Ovary (tissue), 3 donors: ENCODE data around the gene CCDC121.

Experiments
- EP300 ChIP-seq: sonication (generic); formaldehyde crosslinking; IDR thresholded peaks from one replicate; pipeline ENCODE4 v1.6.1; 2017; ENCODE audit warnings: antibody characterized with exemption
- POLR2A ChIP-seq: fragments of 450-650 bp; IDR thresholded peaks from one replicate; pipeline ENCODE4 v1.6.1; 2017; ENCODE audit warnings: antibody characterized with exemption, mild to moderate bottlenecking, moderate library complexity
- TF ChIP-seq, protein P1 (sequence below), 3 donors: fragments of 450-650 bp in 2 of 3; fragments of 200-600 bp in 1 of 3; IDR thresholded peaks; one replicate each; pipeline versions ENCODE4 v1.5.1 to v1.8.0; 2016 to 2022; ENCODE audit warnings: antibody characterized with exemption in 3 of 3, mild to moderate bottlenecking in 1 of 3
- donor health status: DM: no; HTN: no; CAD: no.

- TF ChIP-seq EP300 (no peak), POLR2A (no peak)
- TF ChIP-seq, protein P1, sequence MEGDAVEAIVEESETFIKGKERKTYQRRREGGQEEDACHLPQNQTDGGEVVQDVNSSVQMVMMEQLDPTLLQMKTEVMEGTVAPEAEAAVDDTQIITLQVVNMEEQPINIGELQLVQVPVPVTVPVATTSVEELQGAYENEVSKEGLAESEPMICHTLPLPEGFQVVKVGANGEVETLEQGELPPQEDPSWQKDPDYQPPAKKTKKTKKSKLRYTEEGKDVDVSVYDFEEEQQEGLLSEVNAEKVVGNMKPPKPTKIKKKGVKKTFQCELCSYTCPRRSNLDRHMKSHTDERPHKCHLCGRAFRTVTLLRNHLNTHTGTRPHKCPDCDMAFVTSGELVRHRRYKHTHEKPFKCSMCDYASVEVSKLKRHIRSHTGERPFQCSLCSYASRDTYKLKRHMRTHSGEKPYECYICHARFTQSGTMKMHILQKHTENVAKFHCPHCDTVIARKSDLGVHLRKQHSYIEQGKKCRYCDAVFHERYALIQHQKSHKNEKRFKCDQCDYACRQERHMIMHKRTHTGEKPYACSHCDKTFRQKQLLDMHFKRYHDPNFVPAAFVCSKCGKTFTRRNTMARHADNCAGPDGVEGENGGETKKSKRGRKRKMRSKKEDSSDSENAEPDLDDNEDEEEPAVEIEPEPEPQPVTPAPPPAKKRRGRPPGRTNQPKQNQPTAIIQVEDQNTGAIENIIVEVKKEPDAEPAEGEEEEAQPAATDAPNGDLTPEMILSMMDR (IDR thresholded peaks at IDR 0.05) = no peak
These were observed 32.2 kb downstream of the CCDC121 start for GRCh38 chr2:27596627-27597026.
